DOHH2 (cell line): ENCODE measurements around the gene BUB3.

Experiments used
- EZH2phosphoT487 ChIP-seq: fragments of 200-600 bp; sonication (generic); IDR thresholded peaks from 2 replicates; pipeline ENCODE4 v1.6.1; 2017; ENCODE audit warnings: borderline replicate concordance, mild to moderate bottlenecking, antibody characterized with exemption, low read length, moderate library complexity, mixed read lengths
- TF ChIP-seq, protein P1 (sequence below): fragments of 200-600 bp; sonication (generic); IDR thresholded peaks from one replicate; pipeline ENCODE4 v1.5.1; 2014; ENCODE audit warnings: antibody characterized with exemption, mild to moderate bottlenecking, low read depth, low read length; ENCODE audit not compliant: poor library complexity, severe bottlenecking

DNA sequence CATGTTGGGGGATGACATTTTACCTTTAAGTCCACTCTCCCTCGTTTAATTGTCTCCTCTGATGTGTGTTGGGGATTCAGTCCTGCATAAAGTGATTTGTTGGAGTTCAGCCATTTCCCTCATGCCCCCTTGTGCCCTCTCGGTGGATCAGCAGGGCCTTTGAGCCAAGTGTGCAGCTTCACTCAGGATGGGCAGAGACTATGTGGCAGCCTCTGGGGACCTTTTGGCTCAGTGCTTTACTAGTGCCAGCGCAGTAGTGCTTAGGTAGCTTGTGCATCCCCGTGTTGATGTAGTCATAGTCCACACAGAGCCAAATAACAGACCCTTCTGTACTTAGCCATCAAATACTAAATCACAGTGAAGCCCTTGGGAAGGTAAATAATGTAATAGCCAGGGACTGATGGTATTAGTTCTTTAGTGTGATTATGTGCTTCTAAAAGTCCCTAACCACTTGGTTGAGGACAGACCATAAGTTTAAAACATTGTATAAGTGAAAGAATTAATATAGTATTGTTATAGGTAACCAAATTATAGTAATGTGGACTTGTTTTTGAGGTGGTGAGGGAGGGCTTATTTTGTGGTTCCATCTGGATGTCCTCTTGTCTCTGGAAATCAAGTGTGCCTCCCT, 11.4 kb downstream of the BUB3 start:
- TF ChIP-seq, protein P1, sequence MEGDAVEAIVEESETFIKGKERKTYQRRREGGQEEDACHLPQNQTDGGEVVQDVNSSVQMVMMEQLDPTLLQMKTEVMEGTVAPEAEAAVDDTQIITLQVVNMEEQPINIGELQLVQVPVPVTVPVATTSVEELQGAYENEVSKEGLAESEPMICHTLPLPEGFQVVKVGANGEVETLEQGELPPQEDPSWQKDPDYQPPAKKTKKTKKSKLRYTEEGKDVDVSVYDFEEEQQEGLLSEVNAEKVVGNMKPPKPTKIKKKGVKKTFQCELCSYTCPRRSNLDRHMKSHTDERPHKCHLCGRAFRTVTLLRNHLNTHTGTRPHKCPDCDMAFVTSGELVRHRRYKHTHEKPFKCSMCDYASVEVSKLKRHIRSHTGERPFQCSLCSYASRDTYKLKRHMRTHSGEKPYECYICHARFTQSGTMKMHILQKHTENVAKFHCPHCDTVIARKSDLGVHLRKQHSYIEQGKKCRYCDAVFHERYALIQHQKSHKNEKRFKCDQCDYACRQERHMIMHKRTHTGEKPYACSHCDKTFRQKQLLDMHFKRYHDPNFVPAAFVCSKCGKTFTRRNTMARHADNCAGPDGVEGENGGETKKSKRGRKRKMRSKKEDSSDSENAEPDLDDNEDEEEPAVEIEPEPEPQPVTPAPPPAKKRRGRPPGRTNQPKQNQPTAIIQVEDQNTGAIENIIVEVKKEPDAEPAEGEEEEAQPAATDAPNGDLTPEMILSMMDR = peak; percentile 17
- TF ChIP-seq EZH2phosphoT487 = no peak
